ENCODE measurements around the gene MGST2. TPM values are rescaled to one million over a fixed set of nuclear protein-coding genes. Genes with fewer than 3 reads are reported as not detected.

The MGST2 gene
- total RNA-seq, 1 experiment from 2014 or later: 27.5 TPM

- no TSS peak for BruUV-seq (replicated peaks)
- no peaks in the 10 kb centered on the region for H3K9me3 Mint-ChIP-seq (ENCODE audit: unreplicated experiment)
- POLR2A ChIA-PET: interaction anchor here (0.6 to 1.9 kb wide), 3 partner anchors 70 to 415 kb away, joined by 3 to 7 read pairs (median 4); partner anchors contain the start of gene MGST2
- H3K4me1 Mint-ChIP-seq (ENCODE audit: insufficient read depth, unreplicated experiment): peaks cover 12% of the 10 kb centered on the region
- no peak overlapping the region for H3K4me3 Mint-ChIP-seq (ENCODE audit: unreplicated experiment)
- DNase-seq (ENCODE audit: unreplicated experiment): no peak
- no peaks in the 10 kb centered on the region for H3K36me3 Mint-ChIP-seq (ENCODE audit: insufficient read depth, unreplicated experiment)
- no peak overlapping the region for H3K27ac Mint-ChIP-seq (ENCODE audit: low read depth, unreplicated experiment)
- CTCF ChIA-PET: interaction anchor here (0.8 to 1.3 kb wide), 5 partner anchors 9 to 518 kb away, joined by 3 to 7 read pairs (median 3); no protein-coding TSS in a partner anchor
- H3K27me3 Mint-ChIP-seq (ENCODE audit: insufficient read depth, unreplicated experiment): no peaks in the 10 kb centered on the region
- TF ChIP-seq CTCF (IDR thresholded peaks at IDR 0.05; ENCODE audit: unreplicated experiment): no peak
- intact Hi-C loops (cut with micrococcal nuclease): loop anchor here (2.0 to 10.0 kb wide), 3 partner anchors 249 to 592 kb away; no protein-coding TSS in a partner anchor
Observed at GRCh38 chr4:139735381-139736273, 70.0 kb downstream of the MGST2 start.

- BruUV-seq (replicated peaks): no TSS peak
- no peaks in the 10 kb centered on the region for H3K27me3 Mint-ChIP-seq (ENCODE audit: insufficient read depth, unreplicated experiment)
- no peak for TF ChIP-seq CTCF (IDR thresholded peaks at IDR 0.05; ENCODE audit: unreplicated experiment)
- no peak for DNase-seq (ENCODE audit: unreplicated experiment)
- ChIA-PET POLR2A (interaction anchor here (0.6 to 1.9 kb wide), 3 partner anchors 70 to 414 kb away, joined by 3 to 7 read pairs (median 4); partner anchors contain the start of gene MGST2), CTCF (interaction anchor here (0.6 to 1.0 kb wide), 6 partner anchors 9 to 1730 kb away, joined by 3 to 6 read pairs (median 4); no protein-coding TSS in a partner anchor)
- H3K27ac Mint-ChIP-seq (ENCODE audit: low read depth, unreplicated experiment): no peak overlapping the region
- no peaks in the 10 kb centered on the region for H3K36me3 Mint-ChIP-seq (ENCODE audit: insufficient read depth, unreplicated experiment)
- no peak overlapping the region for H3K4me3 Mint-ChIP-seq (ENCODE audit: unreplicated experiment)
- H3K9me3 Mint-ChIP-seq (ENCODE audit: unreplicated experiment): no peaks in the 10 kb centered on the region
- H3K4me1 Mint-ChIP-seq (ENCODE audit: insufficient read depth, unreplicated experiment): peaks cover 14% of the 10 kb centered on the region
- intact Hi-C loops (cut with micrococcal nuclease): loop anchor here (5.0 to 10.0 kb wide), 2 partner anchors 249 to 591 kb away; no protein-coding TSS in a partner anchor
Observed at GRCh38 chr4:139736274-139736660, 70.6 kb downstream of the MGST2 start.

GRCh38 chr4:139736661-139737060 lies 71.0 kb downstream of the MGST2 start:
- intact Hi-C loops (cut with micrococcal nuclease): loop anchor here (5.0 to 10.0 kb wide), 2 partner anchors 248 to 591 kb away; no protein-coding TSS in a partner anchor
- BruUV-seq (replicated peaks): no TSS peak
- Mint-ChIP-seq H3K4me3 (ENCODE audit: unreplicated experiment) (no peak overlapping the region), H3K9me3 (ENCODE audit: unreplicated experiment) (no peaks in the 10 kb centered on the region), H3K4me1 (ENCODE audit: insufficient read depth, unreplicated experiment) (peaks cover 14% of the 10 kb centered on the region), H3K27me3 (ENCODE audit: insufficient read depth, unreplicated experiment) (no peaks in the 10 kb centered on the region), H3K27ac (ENCODE audit: low read depth, unreplicated experiment) (no peak overlapping the region), H3K36me3 (ENCODE audit: insufficient read depth, unreplicated experiment) (no peaks in the 10 kb centered on the region)
- DNase-seq (ENCODE audit: unreplicated experiment): no peak
- CTCF ChIA-PET: interaction anchor here (0.5 to 1.0 kb wide), 7 partner anchors 8 to 1730 kb away, joined by 3 to 6 read pairs (median 4); no protein-coding TSS in a partner anchor
- POLR2A ChIA-PET: interaction anchor here (0.6 to 1.9 kb wide), 4 partner anchors 9 to 414 kb away, joined by 3 to 7 read pairs (median 4); partner anchors contain the start of gene MGST2
- TF ChIP-seq CTCF (IDR thresholded peaks at IDR 0.05; ENCODE audit: unreplicated experiment): no peak
